Measurements from ENCODE around the gene PRODH2. TPM values are rescaled to one million over a fixed set of nuclear protein-coding genes. Genes with fewer than 3 reads are reported as not detected.
"Not testable (repeated sequence)": the region's sequence is repeated elsewhere in the genome, so short reads cannot be mapped to it uniquely, and the experiment has no call there.

The PRODH2 gene
- total RNA-seq, 1 experiment from 2014 or later = not detected

- no peak for DNase-seq
- Histone ChIP-seq H3K4me3 (ENCODE audit: insufficient read depth, low read depth, low read length) (no peak overlapping the region), H3K27me3 (ENCODE audit: control insufficient read depth, insufficient read depth, low read length) (peaks cover 17% of the 10 kb centered on the region), H3K36me3 (replicated peaks; ENCODE audit: control insufficient read depth, insufficient read depth, low read length) (no peaks in the 10 kb centered on the region; the same call in 1 of the 2 replicates)
Measured at GRCh38 chr19:35773020-35773806, 39.4 kb downstream of the PRODH2 start.

- DNase-seq; H3K36me3 ChIP-seq (replicated peaks; ENCODE audit: control insufficient read depth, insufficient read depth, low read length); H3K4me3 ChIP-seq (ENCODE audit: insufficient read depth, low read depth, low read length): not testable (repeated sequence)
- H3K27me3 ChIP-seq (ENCODE audit: control insufficient read depth, insufficient read depth, low read length) = peaks cover 12% of the 10 kb centered on the region
Measured at GRCh38 chr19:35772362-35772761, 40.3 kb downstream of the PRODH2 start.

- Histone ChIP-seq H3K36me3 (replicated peaks; ENCODE audit: control insufficient read depth, insufficient read depth, low read length) (peaks cover 4% of the 10 kb centered on the region), H3K27me3 (ENCODE audit: control insufficient read depth, insufficient read depth, low read length) (no peaks in the 10 kb centered on the region), H3K4me3 (ENCODE audit: insufficient read depth, low read depth, low read length) (no peak overlapping the region)
- no peak for DNase-seq
Measured at GRCh38 chr19:35768082-35768421, 44.6 kb downstream of the PRODH2 start.

GRCh38 chr19:35767288-35768081 is 45.2 kb downstream of the PRODH2 start:
- peak; percentile 99 for DNase-seq
- Histone ChIP-seq H3K27me3 (ENCODE audit: control insufficient read depth, insufficient read depth, low read length) (no peaks in the 10 kb centered on the region), H3K4me3 (ENCODE audit: insufficient read depth, low read depth, low read length) (no peak overlapping the region), H3K36me3 (replicated peaks; ENCODE audit: control insufficient read depth, insufficient read depth, low read length) (peaks cover 5% of the 10 kb centered on the region)

- DNase-seq = peak; percentile 60
- Histone ChIP-seq H3K27me3 (ENCODE audit: control insufficient read depth, insufficient read depth, low read length) (no peaks in the 10 kb centered on the region), H3K36me3 (replicated peaks; ENCODE audit: control insufficient read depth, insufficient read depth, low read length) (peaks cover 12% of the 10 kb centered on the region), H3K4me3 (ENCODE audit: insufficient read depth, low read depth, low read length) (no peak overlapping the region)
Measured at GRCh38 chr19:35766571-35767104, 46.0 kb downstream of the PRODH2 start.

- peaks cover 12% of the 10 kb centered on the region for H3K36me3 ChIP-seq (replicated peaks; ENCODE audit: control insufficient read depth, insufficient read depth, low read length)
- no peak overlapping the region for H3K4me3 ChIP-seq (ENCODE audit: insufficient read depth, low read depth, low read length)
- no peaks in the 10 kb centered on the region for H3K27me3 ChIP-seq (ENCODE audit: control insufficient read depth, insufficient read depth, low read length)
- no peak for DNase-seq
Measured at GRCh38 chr19:35764432-35765315, 48.0 kb downstream of the PRODH2 start.

- peaks cover 6% of the 10 kb centered on the region for H3K27me3 ChIP-seq (ENCODE audit: control insufficient read depth, insufficient read depth, low read length)
- H3K4me3 ChIP-seq (ENCODE audit: insufficient read depth, low read depth, low read length) = no peak overlapping the region
- DNase-seq = no peak
- H3K36me3 ChIP-seq (replicated peaks; ENCODE audit: control insufficient read depth, insufficient read depth, low read length) = peaks cover 12% of the 10 kb centered on the region
Measured at GRCh38 chr19:35760711-35761349, 51.8 kb downstream of the PRODH2 start.

- peaks cover 13% of the 10 kb centered on the region for H3K27me3 ChIP-seq (ENCODE audit: control insufficient read depth, insufficient read depth, low read length)
- no peak for DNase-seq
- no peak overlapping the region for H3K4me3 ChIP-seq (ENCODE audit: insufficient read depth, low read depth, low read length)
- peaks cover 12% of the 10 kb centered on the region for H3K36me3 ChIP-seq (replicated peaks; ENCODE audit: control insufficient read depth, insufficient read depth, low read length)
Measured at GRCh38 chr19:35759697-35760096, 52.9 kb downstream of the PRODH2 start.

GRCh38 chr19:35757749-35758608 is 54.7 kb downstream of the PRODH2 start, which contains the start of gene PROSER3:
TSS of gene PROSER3 (plus strand) at chr19:35758176. CDS start at chr19:35758216, 40 bp downstream.
- Histone ChIP-seq H3K36me3 (replicated peaks; ENCODE audit: control insufficient read depth, insufficient read depth, low read length) (peaks cover 8% of the 10 kb centered on the region), H3K4me3 (ENCODE audit: insufficient read depth, low read depth, low read length) (peak within 1 kb of the TSS; percentile 97), H3K27me3 (ENCODE audit: control insufficient read depth, insufficient read depth, low read length) (peaks cover 13% of the 10 kb centered on the region)
- peak; percentile 99 for DNase-seq

- peak; percentile 74 for DNase-seq
- Histone ChIP-seq H3K27me3 (ENCODE audit: control insufficient read depth, insufficient read depth, low read length) (peaks cover 13% of the 10 kb centered on the region), H3K4me3 (ENCODE audit: insufficient read depth, low read depth, low read length) (peak overlapping the region; percentile 47), H3K36me3 (replicated peaks; ENCODE audit: control insufficient read depth, insufficient read depth, low read length) (peaks cover 5% of the 10 kb centered on the region)
Measured at GRCh38 chr19:35757231-35757748, 55.4 kb downstream of the PRODH2 start.

- DNase-seq = peak; percentile 77
- H3K4me3 ChIP-seq (ENCODE audit: insufficient read depth, low read depth, low read length) = peak within 1 kb of the TSS; percentile 47
Measured at GRCh38 chr19:35756377-35757230, 56.0 kb downstream of the PRODH2 start, which contains the start of gene HSPB6. TSS of gene HSPB6 (minus strand) at chr19:35757029. CDS start at chr19:35757008, 21 bp downstream.

More at GRCh38 chr19:35756377-35757230, 56.0 kb downstream of the PRODH2 start, which contains the start of gene HSPB6:
- H3K27me3 ChIP-seq (ENCODE audit: control insufficient read depth, insufficient read depth, low read length) = peaks cover 13% of the 10 kb centered on the region
- H3K36me3 ChIP-seq (replicated peaks; ENCODE audit: control insufficient read depth, insufficient read depth, low read length) = no peaks in the 10 kb centered on the region; the same call in none of the 2 replicates

All from H7 (cell line).